HG03571 (cell line): Measurements from ENCODE around the gene NUP205.

ENCODE experiments used
- ATAC-seq: cut with Tn5 transposase; IDR thresholded peaks from one replicate; pipeline ENCODE4 v1.9.1; 2021; ENCODE audit not compliant: unreplicated experiment

The NUP205 gene

GRCh38 chr7:135693558-135693957 is 135.8 kb downstream of the NUP205 start:
- ATAC-seq, result no peak

GRCh38 chr7:135697276-135698049 is 139.7 kb downstream of the NUP205 start:
- no peak for ATAC-seq
